ENCODE data around the gene LDB2. TPM values are rescaled to one million over a fixed set of nuclear protein-coding genes. Genes with fewer than 3 reads are reported as not detected.

Gene LDB2
- total and polyA plus RNA-seq, 2 of the 8 experiments (the other 6 are each of a cell fraction or from before 2014, with no cell fraction given): 57.0 to 140 TPM

- H3K18ac ChIP-seq (ENCODE audit: extremely low read depth, low read length): no peak overlapping the region
- DNase-seq (ENCODE audit: low read depth in 1 of 2, low spot score in 2 of 2): no peak
- H2BK12ac ChIP-seq (ENCODE audit: low read depth, low read length): no peak overlapping the region
- no peak overlapping the region for H4K91ac ChIP-seq (replicated peaks; ENCODE audit: insufficient read length, low read length)
- no peak overlapping the region for H2BK15ac ChIP-seq (ENCODE audit: low read length)
- no peak overlapping the region for H3K9ac ChIP-seq (replicated peaks in 1 of 4; ENCODE audit: extremely low read depth in 1 of 4, low read depth in 3 of 4, low read length in 3 of 4)
- H3K14ac ChIP-seq (ENCODE audit: insufficient read length): no peak overlapping the region
- no peak overlapping the region for H2BK120ac ChIP-seq (replicated peaks; ENCODE audit: low read depth, low read length)
- H3K79me2 ChIP-seq (ENCODE audit: control insufficient read depth in 1 of 2, insufficient read depth in 2 of 2, low read length in 2 of 2): no peaks in the 10 kb centered on the region; a peak in 1 of 4 replicates
- peaks cover 0 to 5% (median under 1%) of the 10 kb centered on the region in 4 experiments; a peak in 2 of 8 replicates for H3K36me3 ChIP-seq (ENCODE audit: control insufficient read depth in 2 of 4, insufficient read depth in 4 of 4, low read length in 3 of 4)
- H3K4me3 ChIP-seq (ENCODE audit: extremely low read depth in 1 of 4, insufficient read depth in 2 of 4, low read depth in 3 of 4, low read length in 4 of 4): no peak overlapping the region
- H2BK20ac ChIP-seq (ENCODE audit: low read length): no peak overlapping the region
- H3K23ac ChIP-seq (ENCODE audit: insufficient read length): no peak overlapping the region
- H3K4ac ChIP-seq (replicated peaks; ENCODE audit: insufficient read length, low read depth, low read length): no peak overlapping the region
- H3K9me3 ChIP-seq (ENCODE audit: insufficient read depth in 2 of 2, low read depth in 1 of 2, low read length in 1 of 2): no peaks in the 10 kb centered on the region
- peaks cover 0 to 13% (median 4%) of the 10 kb centered on the region in 4 experiments; a peak in 3 of 7 replicates for H3K4me1 ChIP-seq (replicated peaks in 1 of 4; ENCODE audit: control insufficient read depth in 3 of 4, insufficient read depth in 4 of 4, low read length in 3 of 4)
- no peaks in the 10 kb centered on the region for H4K20me1 ChIP-seq (replicated peaks in 1 of 2; ENCODE audit: control insufficient read depth in 1 of 2, insufficient read depth in 2 of 2, low read length in 2 of 2)
- H4K5ac ChIP-seq (ENCODE audit: insufficient read length, low read depth, low read length): no peak overlapping the region
- H3K4me2 ChIP-seq (ENCODE audit: insufficient read depth in 1 of 2, low read depth in 2 of 2, low read length in 2 of 2): no peak overlapping the region
- no peak overlapping the region for H4K8ac ChIP-seq (ENCODE audit: extremely low read depth, insufficient read depth, low read length)
- H3K79me1 ChIP-seq (ENCODE audit: low read depth, low read length): no peaks in the 10 kb centered on the region; the same call in 1 of the 2 replicates
- H3K27me3 ChIP-seq (replicated peaks in 1 of 4; ENCODE audit: control insufficient read depth in 3 of 4, extremely low read depth in 1 of 4, insufficient read depth in 3 of 4, low read length in 3 of 4): no peaks in the 10 kb centered on the region
- H2AK5ac ChIP-seq (ENCODE audit: low read depth, low read length): no peak overlapping the region
- 91% methylated on average over 8 of the region's 8 CpGs; no CpG with 5 or more reads in 1 of the 2 experiments for WGBS, 2 experiments (ENCODE audit: extremely low coverage in 1 of 2, insufficient coverage in 1 of 2, insufficient read length in 1 of 2, insufficient replicate concordance in 2 of 2, low coverage in 1 of 2, low lambda C conversion rate in 2 of 2, missing lambda C conversion rate in 1 of 2)
- no peaks in the 10 kb centered on the region; the same call in 1 of the 2 replicates for H3K23me2 ChIP-seq (ENCODE audit: low read depth, low read length)
- FAIRE-seq: no peak
- no peak overlapping the region for H2BK5ac ChIP-seq (ENCODE audit: low read depth, low read length)
- H2AFZ ChIP-seq (ENCODE audit: low read length): no peak overlapping the region
- H3K27ac ChIP-seq (ENCODE audit: low read depth, low read length): no peak overlapping the region
- ChIA-PET CTCF (ENCODE audit: partially characterized antibody) (interaction anchor here (1.1 kb wide), 1 partner anchor 242 kb away, joined by 4 read pairs; no protein-coding TSS in a partner anchor), POLR2A (ENCODE audit: partially characterized antibody) (no interaction called here)
- no peak for TF ChIP-seq HDAC6 (IDR thresholded peaks at IDR 0.05; ENCODE audit: low read depth, low read length)
- no peak for TF ChIP-seq HDAC2 (IDR thresholded peaks at IDR 0.05; ENCODE audit: borderline replicate concordance in 1 of 2, low read depth in 2 of 2, low read length in 2 of 2)
- no peak for TF ChIP-seq GTF2F1 (IDR thresholded peaks at IDR 0.05; ENCODE audit: borderline replicate concordance, low read depth, low read length)
- no peak overlapping the region for H3K56ac ChIP-seq (replicated peaks; ENCODE audit: insufficient read length, low read depth, low read length)
Measured at GRCh38 chr4:16758816-16759215, 139.6 kb downstream of the LDB2 start.

Data from H1 (cell line).